ENCODE data around the gene ACYP2. TPM values are rescaled to one million over a fixed set of nuclear protein-coding genes. Genes with fewer than 3 reads are reported as not detected.

The ACYP2 gene
- total RNA-seq, result 5.2 and 7.6 TPM in 2 replicates

GRCh38 chr2:54115284-54116137 is at the start of gene ACYP2:
Gene ACYP2, plus strand, starts transcription at chr2:54115615.

GRCh38 chr2:54256091-54256694 is 140.8 kb downstream of the ACYP2 start, which contains the start of gene TSPYL6:
Gene TSPYL6, minus strand, starts transcription at chr2:54256229. Its CDS starts 78 bp downstream, at chr2:54256151.

Other genes starting within 250 kb of the ACYP2 start
- 14.4 and 18.0 TPM in 2 replicates for gene PSME4, start 144.6 kb upstream of the ACYP2 start, total RNA-seq
- not detected in 2 replicates for gene TSPYL6, start 140.6 kb downstream of the ACYP2 start, total RNA-seq